ENCODE measurements around the gene GRB14.
"Not testable (repeated sequence)": the region's sequence is repeated elsewhere in the genome, so short reads cannot be mapped to it uniquely, and the experiment has no call there.

GRB14 gene

DNA sequence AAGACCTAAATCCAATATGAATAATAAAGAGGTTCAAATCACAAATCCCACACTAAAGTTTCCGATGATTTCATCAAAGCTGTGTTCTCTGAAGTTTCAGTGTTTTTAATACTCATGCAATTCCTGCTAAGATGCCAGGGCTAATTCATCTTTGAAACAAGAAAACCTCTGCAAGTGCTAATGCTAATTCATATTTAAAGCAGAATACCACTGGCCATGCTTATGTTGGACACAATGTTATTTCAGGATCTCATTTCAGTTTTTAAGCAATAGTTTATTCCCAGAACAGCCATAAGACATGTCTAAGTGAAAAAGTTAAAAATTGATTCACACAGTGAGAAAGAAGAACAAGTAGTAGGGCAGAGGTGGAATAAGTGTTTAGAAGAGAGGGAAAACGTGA, 62.8 kb downstream of the GRB14 start:
- no peak for DNase-seq (ENCODE audit: low spot score)

DNA sequence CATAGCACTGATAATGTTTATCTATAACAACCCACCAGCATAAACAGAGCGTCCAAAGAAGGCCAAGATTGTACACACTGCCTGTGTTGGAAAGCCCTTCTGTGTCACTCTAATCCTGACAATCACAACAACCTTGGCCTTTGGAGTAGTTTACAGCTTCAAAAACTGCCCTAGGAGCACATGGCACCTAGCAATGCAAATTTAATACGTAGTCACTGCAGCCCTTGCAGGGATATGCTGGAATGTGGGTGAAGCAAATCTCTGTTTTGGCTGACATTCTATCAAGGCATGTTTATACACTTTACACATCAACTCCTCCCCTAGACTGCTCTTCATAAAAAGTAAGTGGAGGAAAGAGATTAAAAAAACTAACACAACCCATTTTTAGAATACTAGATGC, 66.8 kb downstream of the GRB14 start:
- DNase-seq (ENCODE audit: low spot score), result no peak

DNA sequence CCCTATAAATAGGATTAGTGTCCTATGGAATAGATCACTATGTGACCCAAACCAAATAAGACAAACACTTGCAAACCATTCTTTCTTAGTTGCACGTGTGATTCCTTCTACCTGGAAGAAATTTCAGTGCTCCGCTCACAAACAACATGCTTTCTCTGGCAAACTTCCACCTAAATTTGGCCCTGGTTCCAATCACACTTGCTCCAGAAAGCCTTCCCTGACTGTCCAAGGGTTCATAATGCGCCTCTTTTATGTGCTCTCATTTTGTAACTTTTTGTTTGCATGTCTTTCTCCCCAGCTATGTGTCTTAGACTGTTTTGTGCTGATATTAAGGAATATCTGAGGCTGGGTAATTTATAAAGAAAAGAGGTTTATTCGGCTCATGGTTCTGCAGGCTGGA, 69.8 kb downstream of the GRB14 start:
- DNase-seq (ENCODE audit: low spot score), result no peak

DNA sequence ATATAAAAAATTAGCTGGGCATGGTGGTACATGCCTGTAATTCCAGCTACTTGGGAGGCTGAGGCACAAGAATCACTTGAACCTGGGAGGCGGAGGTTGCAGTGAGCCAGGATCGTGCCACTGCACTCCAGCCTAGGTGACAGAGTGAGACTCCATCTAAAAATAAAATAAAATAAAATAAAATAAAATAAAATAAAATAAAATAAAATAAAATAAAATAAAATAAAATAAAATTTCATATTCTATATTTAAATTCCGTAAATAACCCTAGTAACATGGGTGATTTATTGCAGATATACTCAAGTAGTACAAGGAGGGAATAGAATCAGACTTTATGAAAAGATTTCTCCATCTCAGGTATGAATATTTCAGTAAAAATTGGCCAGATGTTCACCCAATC, 71.6 kb downstream of the GRB14 start:
- DNase-seq (ENCODE audit: low spot score), result not testable (repeated sequence)

DNA sequence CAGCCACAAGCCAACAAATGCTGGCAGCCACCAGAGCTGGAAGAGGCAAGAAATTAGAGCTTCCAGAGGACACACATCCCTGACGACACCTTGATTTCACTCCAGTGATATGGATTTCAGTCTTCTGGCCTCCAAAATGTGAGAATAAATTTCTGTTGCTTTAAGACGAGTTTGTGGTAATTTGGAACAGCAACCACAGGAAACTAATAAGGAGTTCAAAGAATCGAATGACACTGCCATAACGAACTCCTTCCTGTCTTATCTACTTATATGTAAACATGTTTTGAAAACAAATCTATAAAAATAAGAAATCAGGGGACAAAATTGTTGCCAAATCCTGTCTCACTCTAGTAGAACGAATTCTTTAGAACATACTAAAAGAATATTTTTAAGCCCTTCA, 75.8 kb downstream of the GRB14 start:
- DNase-seq (ENCODE audit: low spot score), result no peak

DNA sequence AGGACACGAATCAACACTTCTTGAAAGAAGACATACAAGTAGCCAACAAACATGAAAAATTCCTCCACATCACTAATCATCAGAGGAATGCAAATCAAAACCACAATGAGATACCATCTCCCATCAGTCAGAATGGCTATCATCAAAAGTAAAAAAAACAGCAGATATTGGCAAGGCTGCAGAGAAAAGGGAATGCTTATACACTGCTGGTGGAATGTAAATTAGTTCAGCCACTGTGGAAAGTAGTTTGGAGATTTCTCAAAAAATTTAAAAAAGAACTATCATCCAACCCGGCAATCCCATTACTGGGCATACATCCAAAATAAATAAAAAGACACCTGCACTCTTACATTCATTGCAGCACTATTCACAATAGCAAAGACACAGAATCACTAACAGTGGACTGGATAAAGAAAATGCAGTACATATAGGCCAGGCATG, 78.7 kb downstream of the GRB14 start:
- DNase-seq (ENCODE audit: low spot score), result peak; percentile 85

DNA sequence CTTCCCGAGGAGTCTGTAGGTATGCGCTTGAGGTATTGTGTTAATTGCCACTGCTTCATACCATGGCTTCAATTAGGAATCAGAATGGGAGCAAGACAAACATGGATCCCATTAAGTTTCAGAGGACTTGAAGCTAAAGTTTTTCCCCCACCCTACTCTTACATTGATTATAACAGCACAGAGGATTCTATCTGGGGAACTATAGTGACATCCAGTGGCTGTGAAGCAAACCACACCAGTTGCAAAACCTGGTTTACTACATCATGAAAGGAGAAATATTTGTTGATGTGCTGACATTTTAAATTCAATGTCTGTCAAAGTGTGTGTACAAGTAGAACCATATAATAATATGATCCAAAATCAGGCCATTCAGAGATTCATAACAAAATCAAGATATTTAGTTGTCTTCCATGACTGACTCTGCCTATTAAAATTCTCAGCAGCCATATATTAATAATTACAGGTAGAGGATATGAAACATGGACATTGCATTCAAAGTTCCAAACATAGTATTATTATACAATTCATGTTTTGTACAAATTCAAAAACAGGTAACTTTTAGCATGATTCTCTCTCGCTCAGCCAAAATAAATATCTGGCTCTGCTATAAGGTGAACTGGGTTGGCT, 82.9 kb downstream of the GRB14 start:
- peak; percentile 67 for DNase-seq (ENCODE audit: low spot score)

DNA sequence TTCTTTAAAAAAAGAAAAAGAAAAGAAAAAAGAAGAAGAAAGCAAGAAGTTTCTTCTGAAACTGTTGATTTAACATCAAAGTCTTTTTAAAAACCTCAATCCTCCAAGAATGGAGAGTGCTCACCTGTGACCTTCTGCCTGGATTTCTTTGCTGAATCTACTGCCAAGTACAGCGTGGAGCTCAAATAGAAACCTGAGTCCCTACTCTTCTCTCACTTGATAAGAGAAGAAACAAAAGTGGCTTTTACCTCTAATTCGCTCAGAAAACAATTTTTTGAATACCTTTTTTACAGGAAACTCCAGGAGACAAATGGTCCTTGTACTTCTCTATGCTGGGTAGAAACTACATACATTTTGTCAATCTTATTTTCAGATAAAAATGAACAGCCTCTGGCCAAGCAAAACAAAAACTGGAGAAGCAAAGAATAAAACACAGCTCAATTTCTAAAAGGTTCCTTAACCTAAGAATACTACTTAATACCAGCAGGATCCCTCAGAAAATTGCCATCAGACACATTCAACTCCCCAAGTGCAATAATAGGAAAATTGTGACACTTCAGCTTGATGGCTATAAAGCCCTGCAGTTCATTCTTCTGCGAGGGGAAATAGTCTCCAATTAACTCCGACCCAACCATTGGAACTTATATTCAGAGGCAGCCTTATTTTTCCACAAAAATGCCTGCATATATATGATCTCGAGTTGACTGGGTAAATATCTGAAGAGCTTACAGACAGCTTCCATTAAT, 85.8 kb downstream of the GRB14 start:
- DNase-seq (ENCODE audit: low spot score), result no peak

DNA sequence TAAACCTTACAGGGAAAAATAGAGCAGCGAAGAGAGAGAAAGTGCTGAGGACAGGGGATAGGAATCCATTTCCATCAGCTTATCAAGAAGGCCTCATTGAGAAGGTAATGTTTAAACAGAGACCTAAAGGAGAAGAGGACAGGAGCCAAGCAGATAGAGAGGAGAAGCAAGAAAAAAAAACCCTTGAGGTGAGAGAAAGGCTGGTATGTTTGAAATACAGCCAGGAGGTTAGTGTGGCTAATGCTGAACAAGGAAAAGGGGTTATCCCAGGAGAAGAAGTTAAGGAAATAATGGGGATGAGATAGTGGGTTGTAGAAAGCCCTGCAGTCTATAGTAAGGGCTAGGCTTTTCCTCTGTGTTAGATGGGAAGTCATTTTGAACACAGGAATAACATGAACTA, 90.8 kb downstream of the GRB14 start:
- DNase-seq (ENCODE audit: low spot score), result peak; percentile 30

DNA sequence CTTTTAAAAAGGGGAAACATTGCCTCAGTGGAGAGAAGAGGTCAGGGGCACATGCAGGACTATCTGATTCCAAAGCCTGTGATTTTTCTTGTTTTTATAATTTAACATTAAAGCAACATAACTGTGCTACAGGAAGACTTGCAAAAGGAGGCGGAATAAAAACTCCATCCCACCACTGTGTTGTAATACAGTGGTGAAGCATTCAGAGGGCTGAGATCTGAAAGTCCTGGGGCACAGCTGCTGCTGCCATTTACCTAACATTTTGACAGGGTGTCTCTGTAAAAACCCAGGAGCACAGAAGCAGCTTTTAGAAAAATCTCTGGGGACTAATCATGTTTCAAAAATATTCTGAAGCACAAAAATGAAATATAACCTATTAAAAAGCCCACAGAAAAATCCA, 97.6 kb downstream of the GRB14 start:
- DNase-seq (ENCODE audit: low spot score), result no peak

DNA sequence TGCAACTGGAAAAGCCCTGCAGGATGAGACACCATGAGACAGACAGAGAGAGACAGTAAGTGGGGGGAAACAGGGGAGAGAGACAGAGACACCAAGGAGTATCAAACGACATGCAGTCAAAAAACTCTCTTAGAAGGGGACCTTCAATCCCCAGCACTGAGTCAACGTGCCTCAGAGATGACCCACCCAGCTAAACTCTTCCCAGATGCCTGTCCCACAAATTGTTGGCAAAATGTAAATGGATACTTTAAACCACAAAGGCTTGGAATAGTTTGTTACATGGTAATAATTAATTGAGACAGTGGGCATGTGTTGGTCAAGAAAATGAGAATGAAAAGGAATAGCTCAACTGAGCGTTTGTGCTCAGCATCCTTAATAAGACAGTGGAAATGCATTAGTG, 98.3 kb downstream of the GRB14 start:
- peak; percentile 95 for DNase-seq (ENCODE audit: low spot score)

DNA sequence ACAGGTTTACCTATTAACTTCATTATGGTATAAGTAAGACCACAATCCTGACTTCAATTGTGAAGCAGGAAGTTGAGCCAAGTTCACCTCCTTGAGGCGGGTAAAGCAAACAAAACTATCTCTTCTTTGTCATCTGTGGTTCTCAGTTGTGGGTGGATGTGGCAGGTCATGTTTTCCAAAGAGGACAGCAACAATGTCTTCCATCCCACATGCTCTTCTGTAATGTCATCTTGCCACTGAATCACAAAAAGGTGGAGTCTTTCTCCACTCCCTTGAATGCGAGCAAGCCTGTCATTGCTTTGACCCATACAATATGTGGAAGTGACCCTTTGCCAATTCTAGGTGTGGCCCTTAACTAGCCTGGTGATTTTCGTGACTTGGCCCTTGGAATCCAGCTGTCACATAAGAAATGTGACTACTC, 98.7 kb downstream of the GRB14 start:
- DNase-seq (ENCODE audit: low spot score), result peak; percentile 92

DNA sequence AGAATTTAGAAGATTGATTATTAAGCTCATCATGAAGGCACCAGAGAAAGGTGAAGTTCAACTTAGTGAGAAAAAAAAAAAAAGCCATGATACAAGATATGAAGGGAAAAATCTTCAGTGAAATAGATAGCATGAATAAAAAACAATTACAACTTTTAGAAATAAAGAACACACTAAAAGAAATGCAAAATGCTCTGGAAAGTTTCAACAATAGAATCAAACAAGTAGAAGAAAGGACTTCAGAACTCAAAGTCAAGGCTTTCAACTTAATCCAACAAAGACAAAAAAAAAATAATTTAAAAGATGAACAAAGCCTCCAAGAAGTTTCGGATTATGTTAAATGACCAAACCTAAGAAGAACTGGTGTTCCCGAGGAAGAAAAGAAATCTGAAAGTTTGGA, 105.5 kb downstream of the GRB14 start:
- no peak for DNase-seq (ENCODE audit: low spot score)

DNA sequence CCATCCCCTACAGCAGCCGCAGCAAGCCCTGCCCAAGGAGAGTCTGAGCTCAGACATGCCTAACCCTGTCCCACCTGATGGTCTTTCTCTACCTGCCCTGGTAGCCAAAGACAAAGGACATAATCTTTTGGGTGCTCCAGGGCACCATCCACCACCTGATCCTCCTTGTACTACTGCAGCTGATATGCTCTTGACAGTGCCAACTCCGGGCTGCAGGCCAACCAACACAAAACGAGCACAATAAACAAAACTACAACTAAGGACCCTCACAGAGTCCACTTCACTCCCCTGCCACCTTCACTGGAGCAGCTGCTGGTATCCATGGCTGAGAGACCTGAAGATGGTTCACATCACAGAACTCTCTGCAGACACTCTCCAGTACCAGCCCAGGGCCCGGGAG, 106.3 kb downstream of the GRB14 start:
- DNase-seq (ENCODE audit: low spot score), result no peak

DNA sequence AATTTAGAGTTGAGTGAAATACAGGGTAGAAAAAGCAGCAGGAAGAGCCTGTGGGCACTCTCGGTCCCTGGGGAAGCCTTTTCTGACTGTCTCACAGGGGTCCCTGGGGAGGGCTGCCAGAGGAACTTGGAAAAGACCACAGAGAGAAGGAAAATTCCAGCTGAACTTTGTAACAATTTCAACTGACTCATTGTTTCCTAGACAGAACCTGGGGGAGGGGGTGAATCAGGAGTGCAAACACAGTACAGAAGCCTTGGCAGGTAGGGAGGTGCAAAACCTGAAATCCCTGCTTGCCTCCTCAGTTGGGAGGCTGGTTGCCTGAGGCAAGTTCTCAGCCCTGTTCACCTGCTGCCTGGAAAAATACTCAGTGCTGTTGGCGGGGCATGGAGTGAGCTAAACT, 106.8 kb downstream of the GRB14 start:
- peak; percentile 73 for DNase-seq (ENCODE audit: low spot score)

DNA sequence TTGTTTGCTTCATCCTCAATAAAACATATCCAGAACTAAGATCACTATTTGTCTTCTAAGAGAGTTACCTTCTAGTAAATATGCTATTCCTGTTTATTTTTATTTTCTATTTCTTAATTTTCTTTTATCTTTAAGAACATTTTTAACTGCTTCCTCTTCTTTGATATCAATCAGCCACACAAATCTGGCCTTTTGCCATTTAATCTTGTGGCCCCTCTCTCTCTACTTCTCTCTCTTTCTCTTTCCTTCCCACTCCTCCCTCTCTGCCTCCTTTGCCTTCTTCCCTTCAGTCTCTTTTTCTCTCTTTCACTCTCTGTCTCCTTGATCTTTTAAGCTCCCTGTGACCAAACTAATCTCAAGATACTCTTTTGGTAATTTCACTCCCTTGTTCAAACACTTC, 108.4 kb downstream of the GRB14 start:
- no peak for DNase-seq (ENCODE audit: low spot score)

DNA sequence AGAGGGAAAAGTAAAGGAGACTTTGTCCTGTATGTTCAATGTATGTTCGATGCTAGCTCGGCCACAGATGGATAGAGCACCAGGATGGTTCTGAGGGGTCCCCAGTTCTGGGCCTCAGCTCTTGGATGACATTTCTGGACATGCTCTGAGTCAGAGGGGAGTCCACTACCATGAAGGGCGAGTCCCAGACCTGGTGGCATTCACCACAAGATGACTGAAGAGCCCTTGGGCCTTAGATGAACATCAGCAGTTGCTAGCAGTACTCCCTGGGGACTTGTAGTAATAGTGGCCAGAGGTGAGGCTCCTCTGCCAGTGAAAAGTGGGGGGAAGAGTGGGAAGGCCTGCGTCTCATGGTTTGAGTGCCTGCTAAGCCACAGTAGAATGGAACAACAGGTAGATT, 109.5 kb downstream of the GRB14 start:
- DNase-seq (ENCODE audit: low spot score), result no peak

DNA sequence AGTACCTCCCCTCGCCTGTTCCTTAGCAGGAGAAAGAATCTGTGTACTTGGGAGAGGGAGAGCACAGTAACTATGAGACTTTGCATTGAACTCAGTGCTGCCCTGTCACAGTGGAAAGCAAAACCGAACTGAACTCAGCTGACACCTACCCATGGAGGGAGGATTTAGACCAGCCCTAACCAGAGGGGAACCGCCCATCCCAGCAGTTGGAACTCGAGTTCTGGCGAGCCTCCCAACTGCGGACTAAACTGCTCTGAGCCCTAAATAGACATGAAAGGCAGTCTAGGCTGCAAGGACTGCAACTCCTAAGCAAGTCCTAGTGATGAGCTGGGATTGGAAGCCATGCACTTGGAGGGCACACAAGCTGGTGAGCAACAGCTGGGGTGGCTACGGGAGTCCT, 110.4 kb downstream of the GRB14 start:
- DNase-seq (ENCODE audit: low spot score), result no peak

DNA sequence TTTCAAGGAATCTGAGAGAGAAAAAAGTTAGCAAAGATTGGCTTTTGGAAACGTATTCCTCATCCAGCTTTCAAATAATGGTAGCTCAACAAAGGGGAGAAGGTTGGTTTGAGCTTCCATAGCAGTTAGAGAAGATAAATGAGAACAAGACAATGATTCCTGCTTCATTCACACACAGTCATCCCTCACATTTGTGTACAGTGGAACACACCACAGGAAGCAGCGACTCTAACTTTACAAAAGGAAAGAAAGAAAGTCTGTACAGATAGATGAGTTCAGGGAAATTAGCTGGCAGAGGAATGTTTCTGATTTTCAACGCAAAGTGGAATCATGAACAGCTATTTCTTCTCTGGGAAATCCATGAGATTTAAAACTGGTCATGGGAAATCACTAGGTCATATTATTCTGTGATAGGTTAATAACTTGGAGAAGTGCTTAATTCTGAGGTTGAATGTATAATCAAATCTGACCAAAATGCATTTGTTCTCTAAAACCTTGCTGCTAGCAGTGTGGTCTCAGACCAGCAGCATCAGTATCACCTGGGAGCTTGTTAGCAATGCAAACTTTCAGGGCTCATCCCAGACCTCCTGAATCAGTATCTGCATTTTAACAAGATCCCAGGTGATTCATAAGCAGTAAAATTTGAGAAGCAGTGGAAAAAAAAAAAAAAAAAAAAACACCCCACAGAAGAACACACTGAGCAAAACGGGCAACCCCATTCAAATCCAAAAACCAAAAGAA, 112.0 kb downstream of the GRB14 start:
- DNase-seq (ENCODE audit: low spot score), result no peak

DNA sequence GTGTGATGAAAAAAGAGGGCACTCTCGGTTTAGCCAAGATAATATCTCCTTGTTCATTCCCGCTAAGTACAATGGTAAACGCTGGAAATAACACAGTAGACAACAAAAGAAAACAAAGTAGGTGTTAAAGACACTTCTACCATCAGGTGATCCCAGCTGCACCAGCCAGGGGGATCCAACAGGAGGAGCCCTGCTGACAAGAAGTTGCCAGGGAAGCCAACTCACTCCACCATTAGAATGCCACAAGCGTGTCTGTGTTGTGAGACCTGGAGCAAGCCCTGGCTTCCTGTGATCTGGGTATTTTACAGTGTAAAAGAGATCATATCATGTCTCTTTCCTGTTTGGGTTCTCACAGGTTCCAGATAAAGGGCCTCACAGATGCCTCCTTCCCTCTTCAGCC, 117.0 kb downstream of the GRB14 start:
- peak; percentile 48 for DNase-seq (ENCODE audit: low spot score)

DNA sequence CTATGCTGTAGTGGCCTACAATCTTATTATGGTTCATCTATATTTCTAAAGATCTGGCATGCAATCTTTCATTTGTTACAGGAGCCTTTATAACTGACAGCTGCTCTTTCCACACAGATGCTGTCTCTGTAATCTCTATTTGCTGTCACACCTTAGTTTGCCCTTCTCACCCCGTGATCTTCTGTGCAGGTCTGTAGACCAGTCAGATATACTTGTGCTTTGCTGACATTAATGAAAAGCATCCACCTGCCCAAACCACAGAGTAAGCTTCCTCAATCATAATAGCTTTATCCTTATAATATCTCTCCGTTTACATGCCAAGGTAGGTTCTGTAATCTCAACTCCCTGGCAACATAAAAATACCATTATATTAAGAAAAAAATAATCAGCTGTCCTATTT, 122.4 kb downstream of the GRB14 start:
- no peak for DNase-seq (ENCODE audit: low spot score)

DNA sequence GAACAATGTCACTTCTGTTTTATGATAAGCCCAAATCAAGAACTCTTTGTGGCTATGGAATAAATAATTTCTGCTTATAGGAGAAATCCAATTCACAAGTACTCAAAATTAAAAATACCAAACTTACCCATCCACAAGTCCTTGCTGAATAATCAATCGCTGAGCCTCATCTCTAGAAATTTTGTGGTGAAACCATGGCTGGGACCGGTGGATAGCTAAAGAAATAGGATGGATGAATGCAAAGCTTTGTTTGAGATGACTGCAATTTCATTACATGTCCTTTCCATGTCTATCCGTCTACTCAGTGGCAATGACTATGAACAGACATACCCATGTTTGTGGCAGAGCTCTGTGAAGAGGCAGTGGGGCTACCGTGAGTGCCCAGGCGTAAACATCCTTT, 124.4 kb downstream of the GRB14 start:
- no peak for DNase-seq (ENCODE audit: low spot score)

DNA sequence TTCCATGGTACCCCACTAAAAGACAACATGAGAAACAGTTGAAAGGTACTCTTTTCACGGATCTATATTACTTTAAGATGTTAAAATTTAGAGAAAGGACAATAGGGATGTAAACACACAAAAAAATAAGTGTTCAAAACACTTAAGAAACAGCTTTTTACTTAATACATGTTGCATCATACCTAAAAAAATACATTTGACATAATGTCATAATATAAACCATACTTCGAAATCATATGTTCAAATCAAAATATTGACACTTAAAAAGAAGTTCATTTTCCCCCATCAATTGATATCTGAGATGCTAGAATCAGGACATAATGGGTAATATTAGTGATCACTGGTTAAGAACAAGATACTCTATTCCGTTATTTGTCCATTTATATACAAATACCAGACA, 124.9 kb downstream of the GRB14 start:
- no peak for DNase-seq (ENCODE audit: low spot score)

All from kidney tubule cell (primary cell).